GM12875 (cell line): ENCODE measurements around the gene LYRM4.

Source experiments
- H3K4me3 ChIP-seq: one replicate; pipeline ENCODE4 v1.5.1; 2011; ENCODE audit warnings: low read depth, low read length, control low read depth
- CTCF ChIP-seq: IDR thresholded peaks from 2 replicates; pipeline ENCODE4 v1.5.1; 2011; ENCODE audit warnings: low read depth, mild to moderate bottlenecking, control low read depth, inconsistent platforms, low read length, moderate library complexity, borderline replicate concordance; ENCODE audit not compliant: insufficient read depth

The LYRM4 gene

GRCh38 chr6:5159162-5159561 is 101.6 kb downstream of the LYRM4 start:
- H3K4me3 ChIP-seq: no peak overlapping the region
- no peak for TF ChIP-seq CTCF

- H3K4me3 ChIP-seq: no peak overlapping the region
- TF ChIP-seq CTCF: no peak
These were observed 102.6 kb downstream of the LYRM4 start for GRCh38 chr6:5158180-5158579.

GRCh38 chr6:5157621-5158138 is 103.1 kb downstream of the LYRM4 start:
- no peak overlapping the region for H3K4me3 ChIP-seq
- TF ChIP-seq CTCF: no peak

- no peak overlapping the region for H3K4me3 ChIP-seq
- TF ChIP-seq CTCF: no peak
These were observed 104.1 kb downstream of the LYRM4 start for GRCh38 chr6:5156627-5157026.

GRCh38 chr6:5155906-5156305 is 104.8 kb downstream of the LYRM4 start:
- H3K4me3 ChIP-seq: no peak overlapping the region
- TF ChIP-seq CTCF: no peak

- H3K4me3 ChIP-seq: no peak overlapping the region
- TF ChIP-seq CTCF: no peak
These were observed 107.6 kb downstream of the LYRM4 start for GRCh38 chr6:5153186-5153585.

- H3K4me3 ChIP-seq: no peak overlapping the region
- no peak for TF ChIP-seq CTCF
These were observed 108.3 kb downstream of the LYRM4 start for GRCh38 chr6:5152460-5152859.
